ENCODE results near the gene MYL5.

- no peak for TF ChIP-seq SUZ12 (IDR thresholded peaks at IDR 0.05; ENCODE audit: extremely low read depth, insufficient read depth, insufficient read length)
- no peak for TF ChIP-seq YY1 (IDR thresholded peaks at IDR 0.05; ENCODE audit: insufficient read depth, insufficient read length)
- TF ChIP-seq ZNF274 (IDR thresholded peaks at IDR 0.05; ENCODE audit: low read depth, low read length), result no peak
These were observed 40.9 kb upstream of the MYL5 start for GRCh38 chr4:633406-633805.
